ENCODE results near the gene RALGAPA2. TPM values are rescaled to one million over a fixed set of nuclear protein-coding genes. Genes with fewer than 3 reads are reported as not detected.
A peak's percentile ranks its signal among the peaks of the same experiment; 100 is the strongest.

Gene RALGAPA2
- total RNA-seq, 1 donor from 2014 or later = 18.0 TPM

DNA sequence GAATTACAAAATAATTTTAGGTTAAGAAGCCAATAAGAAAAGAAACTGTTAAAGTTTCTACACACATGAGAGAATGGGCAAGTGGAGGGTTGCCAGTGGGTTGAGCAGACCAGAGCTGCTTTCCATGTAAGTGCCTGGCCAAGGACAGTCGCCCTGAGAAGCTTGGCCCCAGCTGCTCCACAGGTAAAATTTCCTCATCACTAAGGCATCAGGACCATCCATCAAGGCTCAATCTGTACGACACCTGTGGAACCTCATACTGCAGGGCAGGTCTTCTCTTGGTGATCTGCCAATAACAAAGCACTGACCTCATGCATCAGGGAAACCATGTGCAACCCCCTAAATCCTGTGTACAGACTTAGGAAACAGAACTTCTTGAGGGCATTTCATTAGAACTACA, 229.1 kb downstream of the RALGAPA2 start:
- Mint-ChIP-seq H3K27ac (peak overlapping the region; percentile 78), H3K9me3 (peaks cover 6% of the 10 kb centered on the region), H3K27me3 (ENCODE audit: insufficient read depth) (no peaks in the 10 kb centered on the region), H3K36me3 (ENCODE audit: low read depth) (peaks cover 42% of the 10 kb centered on the region), H3K4me3 (peak overlapping the region; percentile 1), H3K4me1 (ENCODE audit: low read depth) (peaks cover 62% of the 10 kb centered on the region)
- intact Hi-C loops (cut with micrococcal nuclease) = no loop called here
- DNase-seq (ENCODE audit: low spot score) = no peak

DNA sequence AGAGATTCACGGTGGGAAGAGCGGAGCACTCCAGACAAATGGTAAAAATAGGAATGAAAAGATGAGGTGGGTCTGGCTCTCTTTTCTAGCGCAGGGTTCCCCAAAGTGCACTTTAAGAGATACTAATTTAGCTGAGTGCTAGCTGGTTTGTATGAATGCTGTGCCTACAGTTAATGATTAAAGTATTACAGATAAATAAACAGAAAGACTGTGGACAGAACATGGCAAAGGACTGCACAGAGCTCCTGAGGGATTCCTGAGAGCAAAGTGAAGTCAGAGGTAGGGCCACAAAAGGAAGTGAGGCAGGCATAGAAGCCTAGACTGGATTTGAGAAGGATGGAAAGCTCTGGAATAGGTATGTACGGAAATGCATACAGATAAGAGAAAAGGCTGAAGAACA, 230.0 kb downstream of the RALGAPA2 start:
- peaks cover 53% of the 10 kb centered on the region for H3K4me1 Mint-ChIP-seq (ENCODE audit: low read depth)
- intact Hi-C loops (cut with micrococcal nuclease) = no loop called here
- peak overlapping the region; percentile 31 for H3K4me3 Mint-ChIP-seq
- DNase-seq (ENCODE audit: low spot score) = no peak
- no peaks in the 10 kb centered on the region for H3K27me3 Mint-ChIP-seq (ENCODE audit: insufficient read depth)
- peaks cover 43% of the 10 kb centered on the region for H3K36me3 Mint-ChIP-seq (ENCODE audit: low read depth)
- peaks cover 9% of the 10 kb centered on the region for H3K9me3 Mint-ChIP-seq
- H3K27ac Mint-ChIP-seq = peak overlapping the region; percentile 78

DNA sequence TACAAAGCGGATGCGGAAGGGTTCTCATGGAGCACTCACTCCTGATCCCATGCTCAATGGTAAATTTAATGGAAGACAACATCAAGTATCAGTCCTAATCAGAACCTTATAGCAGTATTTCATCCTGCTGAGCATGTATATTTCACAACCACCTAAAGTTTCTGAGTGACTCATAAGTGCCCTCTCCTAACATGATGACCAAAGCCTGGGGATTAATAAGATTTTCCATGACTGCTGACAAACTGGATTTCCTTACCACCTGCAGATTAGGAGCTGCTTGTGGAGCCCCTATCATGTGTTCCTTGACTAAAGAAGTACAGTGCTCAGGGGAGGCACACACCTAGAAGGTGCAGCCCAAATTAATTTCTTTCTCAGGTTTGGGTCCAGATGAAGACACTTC, 231.8 kb downstream of the RALGAPA2 start:
- peak overlapping the region; percentile 78 for H3K27ac Mint-ChIP-seq
- peaks cover 7% of the 10 kb centered on the region for H3K9me3 Mint-ChIP-seq
- H3K36me3 Mint-ChIP-seq (ENCODE audit: low read depth) = peaks cover 36% of the 10 kb centered on the region
- no peaks in the 10 kb centered on the region for H3K27me3 Mint-ChIP-seq (ENCODE audit: insufficient read depth)
- intact Hi-C loops (cut with micrococcal nuclease) = loop anchor here (1.0 to 2.0 kb wide), 3 partner anchors 11 to 28 kb away; no protein-coding TSS in a partner anchor
- H3K4me3 Mint-ChIP-seq = peak overlapping the region; percentile 58
- peaks cover 44% of the 10 kb centered on the region for H3K4me1 Mint-ChIP-seq (ENCODE audit: low read depth)
- DNase-seq (ENCODE audit: low spot score) = no peak

DNA sequence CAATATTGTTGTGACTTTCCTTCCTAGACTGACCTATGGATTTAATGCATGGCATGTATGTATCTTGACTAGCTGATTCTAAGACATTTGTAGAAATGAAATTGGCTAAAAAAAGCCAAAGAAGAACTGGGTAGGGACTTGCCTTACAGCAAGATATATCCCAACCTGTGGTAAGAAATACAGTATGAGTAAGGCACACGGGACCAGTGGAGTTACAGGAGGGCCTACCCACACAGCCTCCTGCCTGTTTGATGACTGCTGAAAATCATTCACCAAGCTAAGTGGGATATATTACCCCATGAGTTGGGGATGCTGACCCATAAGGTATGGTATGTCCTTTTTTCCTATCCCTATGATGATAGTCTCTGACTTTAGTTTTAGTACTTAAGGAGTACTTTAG, 232.3 kb downstream of the RALGAPA2 start:
- H3K4me1 Mint-ChIP-seq (ENCODE audit: low read depth) = peaks cover 44% of the 10 kb centered on the region
- intact Hi-C loops (cut with micrococcal nuclease) = loop anchor here (1.0 to 2.0 kb wide), 3 partner anchors 11 to 27 kb away; no protein-coding TSS in a partner anchor
- H3K27me3 Mint-ChIP-seq (ENCODE audit: insufficient read depth) = no peaks in the 10 kb centered on the region
- H3K9me3 Mint-ChIP-seq = peaks cover 7% of the 10 kb centered on the region
- peak overlapping the region; percentile 78 for H3K27ac Mint-ChIP-seq
- peaks cover 38% of the 10 kb centered on the region for H3K36me3 Mint-ChIP-seq (ENCODE audit: low read depth)
- no peak for DNase-seq (ENCODE audit: low spot score)
- H3K4me3 Mint-ChIP-seq = peak overlapping the region; percentile 24

DNA sequence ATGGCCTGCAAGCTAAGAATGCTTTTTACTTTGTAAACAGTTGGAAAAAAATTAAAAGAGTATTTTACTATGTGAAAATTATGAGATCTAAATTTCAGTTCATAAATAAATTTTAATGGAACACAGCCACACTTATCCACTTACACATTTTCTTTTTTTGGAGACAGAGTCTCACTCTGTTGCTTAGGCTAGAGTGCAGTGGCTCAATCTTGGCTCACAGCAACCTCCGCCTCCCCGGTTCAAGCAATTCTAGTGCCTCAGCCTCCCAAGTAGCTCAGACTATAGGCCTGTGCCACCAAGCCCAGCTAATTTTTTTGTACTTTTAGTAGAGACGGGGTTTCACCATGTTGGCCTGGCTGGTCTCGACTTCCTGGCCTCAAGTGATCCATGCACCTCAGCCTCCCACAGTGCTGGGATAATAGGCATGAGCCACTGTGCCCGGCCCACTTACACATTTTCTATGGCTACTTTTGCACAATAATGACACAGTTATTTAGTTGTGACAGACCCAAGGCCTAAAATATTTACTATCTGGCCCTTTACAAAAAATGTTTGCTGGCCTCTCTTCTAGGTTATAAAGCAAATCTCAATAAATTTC, 234.9 kb downstream of the RALGAPA2 start:
- Mint-ChIP-seq H3K4me3 (no peak overlapping the region), H3K27ac (no peak overlapping the region), H3K27me3 (ENCODE audit: insufficient read depth) (no peaks in the 10 kb centered on the region), H3K4me1 (ENCODE audit: low read depth) (peaks cover 30% of the 10 kb centered on the region), H3K36me3 (ENCODE audit: low read depth) (peaks cover 38% of the 10 kb centered on the region), H3K9me3 (peaks cover 13% of the 10 kb centered on the region)
- DNase-seq (ENCODE audit: low spot score) = no peak
- intact Hi-C loops (cut with micrococcal nuclease) = no loop called here

DNA sequence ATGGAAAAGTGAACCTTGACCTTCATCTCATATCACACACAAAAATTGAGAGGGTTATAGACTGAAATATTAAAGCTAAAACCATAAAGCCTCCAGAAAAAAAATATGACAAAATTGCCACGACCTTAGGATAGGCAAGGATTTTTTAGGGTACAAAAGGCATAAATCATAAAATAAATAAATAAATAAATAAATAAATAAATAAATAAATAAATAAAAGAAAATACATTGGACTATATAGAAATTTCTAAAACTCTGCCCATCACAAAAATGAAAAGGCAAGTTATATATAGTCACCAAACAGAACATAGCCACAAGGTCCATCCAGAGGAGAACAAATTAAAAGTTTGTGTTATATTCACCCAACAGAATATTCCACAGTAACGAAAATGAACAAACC, 235.9 kb downstream of the RALGAPA2 start:
- Mint-ChIP-seq H3K9me3 (peaks cover 13% of the 10 kb centered on the region), H3K4me1 (ENCODE audit: low read depth) (peaks cover 23% of the 10 kb centered on the region), H3K27ac (no peak overlapping the region), H3K4me3 (no peak overlapping the region), H3K27me3 (ENCODE audit: insufficient read depth) (no peaks in the 10 kb centered on the region), H3K36me3 (ENCODE audit: low read depth) (peaks cover 33% of the 10 kb centered on the region)
- intact Hi-C loops (cut with micrococcal nuclease) = no loop called here
- DNase-seq (ENCODE audit: low spot score) = no peak

DNA sequence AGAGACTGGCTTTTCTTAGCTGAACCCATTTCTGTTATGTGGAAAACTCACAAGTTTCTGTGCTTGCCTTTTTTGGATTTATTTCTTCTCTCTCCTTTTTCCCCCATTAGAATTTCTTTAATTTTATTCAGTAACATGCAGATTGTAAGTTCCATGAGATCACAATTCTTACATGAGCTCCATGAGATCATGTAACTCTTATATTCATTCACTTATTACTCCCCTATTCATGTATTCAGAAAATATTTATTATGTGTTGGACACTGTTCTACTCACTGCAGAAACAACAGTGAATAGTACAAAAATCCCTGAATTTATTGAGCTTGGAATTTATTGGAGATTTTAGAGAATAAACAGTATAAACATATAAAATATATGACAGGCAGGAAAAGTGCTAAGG, 238.8 kb downstream of the RALGAPA2 start:
- H3K27me3 Mint-ChIP-seq (ENCODE audit: insufficient read depth) = no peaks in the 10 kb centered on the region
- no peak overlapping the region for H3K4me3 Mint-ChIP-seq
- DNase-seq (ENCODE audit: low spot score) = no peak
- peaks cover 24% of the 10 kb centered on the region for H3K36me3 Mint-ChIP-seq (ENCODE audit: low read depth)
- peaks cover 6% of the 10 kb centered on the region for H3K4me1 Mint-ChIP-seq (ENCODE audit: low read depth)
- H3K27ac Mint-ChIP-seq = no peak overlapping the region
- peaks cover 13% of the 10 kb centered on the region for H3K9me3 Mint-ChIP-seq
- intact Hi-C loops (cut with micrococcal nuclease) = no loop called here

DNA sequence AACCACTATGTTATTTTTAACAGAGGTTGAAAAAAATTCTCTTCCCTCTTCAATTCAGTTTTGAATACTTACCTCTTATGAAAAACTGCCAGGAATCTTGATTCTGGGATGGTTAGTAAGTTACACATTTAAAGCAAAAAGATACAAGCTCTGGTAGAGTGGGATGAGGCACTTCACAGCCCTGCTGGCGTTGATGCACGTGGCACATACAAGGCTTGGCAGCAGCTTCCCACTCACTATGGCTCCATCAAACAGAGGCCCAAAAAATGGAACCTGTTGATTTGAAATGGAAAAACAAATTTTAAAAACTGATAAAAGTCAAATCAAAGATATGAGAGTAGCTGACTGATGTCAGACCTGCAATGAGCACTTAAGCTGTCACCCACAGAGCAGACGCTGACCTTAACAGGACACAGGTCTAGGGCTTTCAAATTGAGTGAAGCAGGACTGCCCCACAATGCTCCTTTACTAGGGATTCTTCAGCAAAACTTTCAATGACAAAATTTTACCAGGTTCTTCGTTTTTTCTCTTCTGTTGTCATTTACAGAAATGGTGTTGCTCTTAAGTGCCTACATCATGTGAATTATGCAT, 239.7 kb downstream of the RALGAPA2 start:
- no peak overlapping the region for H3K27ac Mint-ChIP-seq
- no peaks in the 10 kb centered on the region for H3K27me3 Mint-ChIP-seq (ENCODE audit: insufficient read depth)
- intact Hi-C loops (cut with micrococcal nuclease) = no loop called here
- H3K9me3 Mint-ChIP-seq = peaks cover 10% of the 10 kb centered on the region
- no peak overlapping the region for H3K4me3 Mint-ChIP-seq
- no peak for DNase-seq (ENCODE audit: low spot score)
- peaks cover 29% of the 10 kb centered on the region for H3K36me3 Mint-ChIP-seq (ENCODE audit: low read depth)
- H3K4me1 Mint-ChIP-seq (ENCODE audit: low read depth) = peaks cover 6% of the 10 kb centered on the region

DNA sequence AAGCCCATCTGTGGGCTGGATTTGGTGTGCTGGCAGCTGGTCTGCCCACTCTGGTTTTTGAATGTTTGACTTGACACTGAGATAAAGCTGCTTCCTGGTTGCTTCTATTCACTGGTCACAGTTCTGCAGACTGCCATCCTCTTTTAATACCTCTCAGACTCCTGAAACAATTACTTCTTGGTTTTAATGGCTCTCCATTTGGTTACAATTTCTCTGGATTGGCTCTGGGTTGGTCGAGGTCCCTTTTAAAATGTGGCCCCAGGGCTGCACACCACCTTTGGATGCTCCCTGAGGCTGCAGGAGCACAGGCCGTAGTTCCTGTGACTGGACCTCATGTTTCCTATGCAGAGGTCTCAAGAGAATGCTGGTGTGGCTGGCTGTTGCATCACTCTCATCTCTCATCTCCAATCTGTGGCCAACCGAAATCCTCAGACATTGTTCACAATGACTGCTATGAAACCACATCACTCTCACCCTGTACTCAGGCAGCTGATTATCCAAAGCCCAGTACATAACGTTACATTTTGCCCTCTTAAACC, 246.0 kb downstream of the RALGAPA2 start:
- no peaks in the 10 kb centered on the region for H3K27me3 Mint-ChIP-seq (ENCODE audit: insufficient read depth)
- intact Hi-C loops (cut with micrococcal nuclease) = loop anchor here (1.0 to 2.0 kb wide), 2 partner anchors 14 to 25 kb away; no protein-coding TSS in a partner anchor
- peak overlapping the region; percentile 83 for H3K27ac Mint-ChIP-seq
- H3K4me3 Mint-ChIP-seq = no peak overlapping the region
- DNase-seq (ENCODE audit: low spot score) = no peak
- H3K4me1 Mint-ChIP-seq (ENCODE audit: low read depth) = peaks cover 31% of the 10 kb centered on the region
- peaks cover 20% of the 10 kb centered on the region for H3K36me3 Mint-ChIP-seq (ENCODE audit: low read depth)
- no peaks in the 10 kb centered on the region for H3K9me3 Mint-ChIP-seq

DNA sequence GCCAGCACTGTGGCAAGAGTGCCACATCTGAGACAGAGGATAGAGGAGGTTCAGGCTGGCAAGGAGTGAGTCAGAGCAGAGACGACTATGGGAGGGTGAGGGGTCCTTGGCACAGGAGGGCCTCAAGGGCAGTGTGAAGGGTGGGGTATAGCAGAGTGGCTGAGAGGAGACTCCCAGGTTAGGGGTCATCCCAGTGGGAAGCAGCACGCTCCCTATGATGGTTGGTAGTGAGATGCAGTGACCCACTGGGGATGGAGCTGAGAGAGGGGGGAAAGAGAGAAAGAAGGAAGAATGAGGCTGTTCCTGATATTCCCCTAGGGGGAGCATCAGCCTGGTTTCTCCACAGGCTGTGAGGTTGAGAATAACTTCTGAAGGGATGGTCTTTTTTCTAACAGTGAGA, 247.2 kb downstream of the RALGAPA2 start:
- Mint-ChIP-seq H3K27me3 (ENCODE audit: insufficient read depth) (no peaks in the 10 kb centered on the region), H3K36me3 (ENCODE audit: low read depth) (peaks cover 20% of the 10 kb centered on the region), H3K27ac (no peak overlapping the region), H3K9me3 (no peaks in the 10 kb centered on the region), H3K4me3 (no peak overlapping the region), H3K4me1 (ENCODE audit: low read depth) (peaks cover 31% of the 10 kb centered on the region)
- intact Hi-C loops (cut with micrococcal nuclease) = no loop called here
- DNase-seq (ENCODE audit: low spot score) = no peak

DNA sequence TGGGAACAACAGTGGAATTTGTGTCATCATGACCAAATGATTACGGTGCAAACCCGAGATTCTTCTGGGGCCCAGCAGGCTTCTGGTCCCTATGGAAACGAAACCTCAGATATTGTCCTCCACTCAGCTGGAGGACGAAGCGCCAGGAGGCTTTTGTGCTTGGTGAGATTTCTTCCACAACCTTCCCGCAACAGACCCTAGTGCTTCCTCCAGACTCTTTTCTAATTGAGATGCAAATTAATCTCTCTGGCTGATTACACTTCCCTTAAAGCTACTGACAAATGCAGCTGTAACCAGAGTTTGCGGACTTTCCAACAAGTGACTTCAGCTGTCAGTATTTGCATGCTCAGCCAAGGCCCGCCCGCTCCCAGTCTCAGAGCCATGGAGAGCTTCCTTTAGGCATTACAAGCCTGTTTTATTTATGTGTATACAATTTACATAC, 248.5 kb downstream of the RALGAPA2 start:
- peaks cover 26% of the 10 kb centered on the region for H3K4me1 Mint-ChIP-seq (ENCODE audit: low read depth)
- no peak for DNase-seq (ENCODE audit: low spot score)

DNA sequence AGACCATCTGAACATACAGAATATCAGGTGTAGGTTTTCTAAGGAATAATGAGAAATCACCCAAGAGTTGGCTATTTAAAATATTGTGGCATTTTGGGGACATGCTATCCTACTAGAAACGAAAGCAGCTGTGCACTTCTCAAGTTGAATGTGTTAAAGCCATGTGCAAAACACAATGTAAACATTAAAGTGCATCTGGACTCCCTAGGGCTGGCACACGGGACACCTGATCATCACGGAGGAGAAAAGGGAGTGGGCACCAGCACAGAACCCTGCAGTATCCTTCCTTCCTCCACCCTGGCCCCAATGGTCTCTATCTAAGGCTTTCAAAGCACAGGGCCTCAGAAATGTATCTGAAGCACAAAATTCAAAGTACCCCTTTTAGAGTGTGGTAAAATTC, 250.3 kb downstream of the RALGAPA2 start:
- no peaks in the 10 kb centered on the region for H3K27me3 Mint-ChIP-seq (ENCODE audit: insufficient read depth)
- peaks cover 13% of the 10 kb centered on the region for H3K36me3 Mint-ChIP-seq (ENCODE audit: low read depth)
- peaks cover 32% of the 10 kb centered on the region for H3K4me1 Mint-ChIP-seq (ENCODE audit: low read depth)
- H3K27ac Mint-ChIP-seq = no peak overlapping the region
- intact Hi-C loops (cut with micrococcal nuclease) = no loop called here
- no peak for DNase-seq (ENCODE audit: low spot score)
- H3K9me3 Mint-ChIP-seq = no peaks in the 10 kb centered on the region
- no peak overlapping the region for H3K4me3 Mint-ChIP-seq

More for the DNA sequence above, 248.5 kb downstream of the RALGAPA2 start:
- H3K9me3 Mint-ChIP-seq = no peaks in the 10 kb centered on the region
- intact Hi-C loops (cut with micrococcal nuclease) = no loop called here
- H3K4me3 Mint-ChIP-seq = no peak overlapping the region
- H3K27ac Mint-ChIP-seq = no peak overlapping the region
- no peaks in the 10 kb centered on the region for H3K27me3 Mint-ChIP-seq (ENCODE audit: insufficient read depth)
- peaks cover 21% of the 10 kb centered on the region for H3K36me3 Mint-ChIP-seq (ENCODE audit: low read depth)

DNA sequence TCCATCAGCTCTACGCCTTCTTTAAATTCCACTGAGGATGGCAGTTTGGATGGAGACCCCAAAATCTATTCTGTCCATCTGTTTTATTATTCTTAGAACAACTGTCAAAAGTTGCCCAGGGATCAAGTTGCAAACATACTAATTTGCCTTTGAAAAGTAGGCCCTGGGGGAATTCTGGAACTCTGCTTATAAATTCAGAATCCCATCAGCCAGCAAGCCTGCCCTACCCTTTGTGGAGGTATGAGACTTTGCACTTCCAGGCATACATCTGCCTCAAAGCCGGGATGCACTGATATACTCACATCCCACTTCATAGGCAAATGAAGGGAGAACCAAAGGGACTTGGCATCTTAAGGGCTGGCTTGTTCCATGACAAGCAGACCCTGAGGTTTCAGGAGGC, 250.9 kb downstream of the RALGAPA2 start:
- no peak for DNase-seq (ENCODE audit: low spot score)
- H3K4me1 Mint-ChIP-seq (ENCODE audit: low read depth) = peaks cover 34% of the 10 kb centered on the region
- H3K9me3 Mint-ChIP-seq = no peaks in the 10 kb centered on the region
- H3K27ac Mint-ChIP-seq = no peak overlapping the region
- no peaks in the 10 kb centered on the region for H3K27me3 Mint-ChIP-seq (ENCODE audit: insufficient read depth)
- intact Hi-C loops (cut with micrococcal nuclease) = no loop called here
- H3K4me3 Mint-ChIP-seq = no peak overlapping the region
- H3K36me3 Mint-ChIP-seq (ENCODE audit: low read depth) = peaks cover 18% of the 10 kb centered on the region
